Measurements from ENCODE around the gene FRAS1.
"Not testable (repeated sequence)": the region's sequence is repeated elsewhere in the genome, so short reads cannot be mapped to it uniquely, and the experiment has no call there.

FRAS1 gene

DNA sequence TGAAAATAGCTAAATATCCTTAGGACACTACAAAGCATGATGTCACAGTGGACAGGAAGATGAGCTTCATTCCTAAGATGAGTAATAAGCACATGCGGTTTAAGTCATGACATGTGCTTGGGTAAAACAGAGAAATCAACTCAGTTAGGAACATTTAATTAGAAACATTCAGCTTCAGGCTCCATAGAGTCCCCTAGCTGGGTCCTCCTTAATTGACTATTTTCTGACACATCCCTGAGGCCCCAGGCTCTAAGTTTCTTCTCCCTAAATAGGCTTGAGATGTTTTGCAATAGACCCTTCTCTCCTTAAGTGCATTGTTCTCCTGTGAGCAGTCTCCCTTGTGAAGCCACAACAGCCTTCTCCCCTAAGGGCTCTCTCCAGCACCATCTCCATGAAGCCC lies 424.1 kb downstream of the FRAS1 start:
- no peak overlapping the region for H3K4me3 ChIP-seq (ENCODE audit: low read depth, low read length)

DNA sequence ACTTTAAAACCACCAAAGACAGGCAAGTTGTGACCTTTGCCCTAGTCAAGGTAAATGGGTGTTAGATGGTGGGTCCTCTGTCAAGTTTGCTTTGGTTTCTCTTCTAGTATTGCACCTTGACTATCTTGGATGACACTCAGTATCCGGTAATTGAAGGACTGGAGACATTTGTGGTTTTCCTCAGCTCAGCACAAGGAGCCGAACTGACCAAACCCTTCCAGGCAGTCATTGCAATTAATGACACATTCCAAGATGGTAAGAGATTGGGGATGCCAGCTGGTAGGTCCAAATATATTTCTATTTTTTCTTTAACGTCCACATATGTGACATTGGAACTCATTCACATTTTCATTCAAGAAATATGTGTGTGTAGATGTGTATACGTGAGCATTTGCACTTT lies 425.2 kb downstream of the FRAS1 start:
- H3K4me3 ChIP-seq (ENCODE audit: low read depth, low read length) = no peak overlapping the region

DNA sequence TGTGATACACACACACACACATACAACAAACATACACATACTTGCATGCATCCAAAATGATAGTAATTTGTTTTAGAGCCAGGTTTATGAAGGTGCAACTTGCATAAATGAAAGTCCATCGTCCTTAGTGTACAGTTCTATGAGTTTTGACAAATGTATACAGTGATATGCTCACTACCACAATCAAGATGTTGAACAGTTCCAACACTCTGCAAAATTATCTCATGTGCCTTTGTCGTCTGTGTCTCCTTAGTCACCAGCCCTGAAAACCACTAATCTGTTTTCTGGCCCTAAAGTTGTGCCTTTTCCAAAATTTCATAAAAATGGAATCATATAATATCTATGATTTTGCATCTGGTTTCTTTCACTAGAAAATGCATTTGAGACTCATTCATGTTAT lies 426.7 kb downstream of the FRAS1 start:
- no peak overlapping the region for H3K4me3 ChIP-seq (ENCODE audit: low read depth, low read length)

DNA sequence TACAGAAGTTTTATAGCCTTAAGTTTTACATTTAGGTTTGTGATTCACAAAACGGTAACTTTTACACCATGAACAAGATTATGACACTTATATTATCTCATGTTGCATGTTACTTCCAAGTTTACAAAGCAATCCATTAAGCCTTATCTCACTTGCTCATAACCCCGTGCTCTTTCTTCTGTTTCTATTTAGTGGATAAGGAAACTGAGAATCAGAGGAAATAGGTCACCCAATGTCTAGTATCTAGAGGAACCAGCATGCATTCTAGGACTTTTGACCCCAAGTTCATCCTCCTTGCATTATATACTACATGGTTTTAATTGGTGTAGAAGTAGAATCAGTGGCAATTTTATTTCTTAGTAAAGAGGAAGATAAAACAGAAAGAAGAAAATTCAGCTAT lies 427.5 kb downstream of the FRAS1 start:
- H3K4me3 ChIP-seq (ENCODE audit: low read depth, low read length) = no peak overlapping the region

DNA sequence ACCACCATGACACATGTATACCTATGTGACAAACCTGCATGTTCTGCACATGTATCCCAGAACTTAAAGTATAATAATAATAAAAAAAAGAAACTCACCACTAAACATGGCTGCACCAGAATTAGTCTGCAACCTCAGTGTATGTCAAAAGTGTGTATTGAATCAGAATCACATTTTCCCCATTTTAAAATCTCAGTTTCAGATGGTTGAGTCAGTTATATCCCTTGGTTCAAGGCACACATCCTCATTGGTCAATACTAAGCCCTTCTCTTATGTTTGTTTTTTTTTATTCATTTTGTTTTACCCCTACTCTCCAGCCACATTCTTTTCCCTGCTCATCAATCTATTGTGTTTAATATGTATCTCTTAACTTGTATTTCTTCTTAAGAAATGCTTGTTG lies 436.6 kb downstream of the FRAS1 start:
- H3K4me3 ChIP-seq (ENCODE audit: low read depth, low read length) = no peak overlapping the region

DNA sequence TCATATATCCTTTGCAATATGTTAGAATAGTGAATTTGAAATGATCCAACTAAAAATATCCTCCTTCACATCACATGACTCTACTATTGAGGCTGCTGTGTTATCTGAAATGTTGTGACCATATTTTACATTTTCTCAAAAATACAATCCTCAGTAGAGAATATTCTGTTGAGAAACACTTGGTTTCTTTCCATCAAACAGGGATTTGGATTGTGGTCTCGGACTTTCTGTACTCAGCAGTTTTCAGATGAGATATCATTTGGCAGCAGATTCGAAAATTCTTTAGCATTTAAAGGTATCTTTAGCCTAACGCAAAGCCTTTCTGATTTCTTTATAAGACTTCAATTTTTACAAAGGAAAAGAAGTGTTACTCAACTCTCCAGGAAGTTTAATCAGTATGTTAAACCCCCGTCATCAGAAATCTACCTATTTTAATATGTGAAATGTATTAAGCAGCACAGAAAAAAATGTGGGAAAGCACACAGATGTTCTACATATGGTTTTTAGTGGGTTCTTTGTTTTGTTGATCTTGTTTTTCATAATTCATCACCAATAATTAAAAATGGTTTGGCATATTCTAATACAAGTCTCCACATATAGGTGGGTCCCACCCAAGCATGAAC lies 439.0 kb downstream of the FRAS1 start:
- no peak overlapping the region for H3K4me3 ChIP-seq (ENCODE audit: low read depth, low read length)

DNA sequence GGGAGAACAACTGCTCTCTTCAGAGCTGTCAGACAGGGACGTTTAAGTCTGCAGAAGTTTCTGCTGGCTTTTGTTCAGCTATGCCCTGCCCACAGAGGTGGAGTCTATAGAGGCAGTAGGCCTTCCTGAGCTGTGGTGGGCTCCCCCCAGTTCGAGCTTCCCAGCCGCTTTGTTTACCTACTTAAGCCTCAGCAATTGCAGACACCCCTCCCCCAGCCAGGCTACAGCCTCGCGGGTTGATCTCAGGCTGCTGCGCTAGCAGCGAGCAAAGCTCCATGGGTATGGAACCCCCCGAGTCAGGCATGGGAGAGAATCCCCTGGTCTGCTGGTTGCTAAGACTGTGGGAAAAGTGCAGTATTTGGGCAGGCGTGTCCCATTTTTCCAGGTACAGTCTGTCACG lies 449.1 kb downstream of the FRAS1 start:
- not testable (repeated sequence) for H3K4me3 ChIP-seq (ENCODE audit: low read depth, low read length)

DNA sequence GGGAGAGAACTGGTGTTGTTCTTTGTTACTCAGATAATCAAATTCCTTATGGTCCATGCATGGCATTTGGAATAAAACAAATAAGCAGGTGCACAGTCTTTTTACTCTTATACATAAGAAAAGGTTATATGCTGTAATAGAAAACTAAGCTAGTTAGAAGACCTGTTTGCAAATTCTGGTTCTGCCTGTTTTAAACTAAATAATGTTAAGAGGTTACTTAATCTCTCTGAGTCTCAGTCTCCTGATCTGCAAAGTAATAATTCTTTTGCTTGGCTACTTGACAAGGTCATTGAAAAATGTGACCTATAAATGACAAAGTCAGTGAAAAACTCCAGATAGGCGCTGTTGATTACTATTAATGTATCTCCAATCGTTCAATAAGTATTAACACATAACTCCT lies 451.9 kb downstream of the FRAS1 start:
- H3K4me3 ChIP-seq (ENCODE audit: low read depth, low read length) = no peak overlapping the region

DNA sequence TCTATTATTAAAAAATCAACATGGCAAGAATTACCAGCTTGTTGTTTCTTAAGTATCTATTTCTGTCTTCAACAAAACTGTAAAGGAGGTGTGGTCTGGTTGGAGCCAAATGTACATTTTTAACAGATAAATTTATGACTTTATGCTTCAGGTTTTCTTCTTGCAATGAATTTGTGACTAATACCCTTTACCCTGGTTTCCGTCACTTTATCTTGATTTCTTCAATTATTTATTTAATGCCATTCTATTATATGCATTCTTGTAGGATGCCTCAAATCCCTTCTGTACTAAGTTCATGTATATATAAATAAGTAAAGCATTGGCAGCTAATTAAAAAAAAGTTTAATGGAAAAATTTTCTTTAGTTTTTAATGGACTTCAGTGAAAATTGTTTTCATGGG lies 453.0 kb downstream of the FRAS1 start:
- no peak overlapping the region for H3K4me3 ChIP-seq (ENCODE audit: low read depth, low read length)

DNA sequence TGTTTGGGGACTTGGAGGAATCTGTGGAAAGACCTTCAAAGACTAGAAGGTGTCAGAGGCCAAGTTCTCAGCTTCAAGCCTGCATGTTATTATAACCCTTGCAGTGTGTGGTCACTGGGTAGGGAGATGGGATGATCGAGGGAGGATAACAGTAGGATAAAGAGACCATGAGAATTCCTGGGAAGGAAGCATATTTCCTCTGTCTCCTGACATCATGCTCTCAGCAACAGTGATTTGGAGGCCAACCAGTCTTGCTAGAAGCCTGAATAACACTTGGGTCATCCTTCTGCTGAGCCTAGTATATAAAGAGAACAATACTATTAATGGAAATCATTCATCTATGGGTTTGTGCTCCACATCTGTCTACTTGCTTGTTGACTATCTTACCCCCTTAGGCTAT lies 453.6 kb downstream of the FRAS1 start:
- H3K4me3 ChIP-seq (ENCODE audit: low read depth, low read length) = no peak overlapping the region

DNA sequence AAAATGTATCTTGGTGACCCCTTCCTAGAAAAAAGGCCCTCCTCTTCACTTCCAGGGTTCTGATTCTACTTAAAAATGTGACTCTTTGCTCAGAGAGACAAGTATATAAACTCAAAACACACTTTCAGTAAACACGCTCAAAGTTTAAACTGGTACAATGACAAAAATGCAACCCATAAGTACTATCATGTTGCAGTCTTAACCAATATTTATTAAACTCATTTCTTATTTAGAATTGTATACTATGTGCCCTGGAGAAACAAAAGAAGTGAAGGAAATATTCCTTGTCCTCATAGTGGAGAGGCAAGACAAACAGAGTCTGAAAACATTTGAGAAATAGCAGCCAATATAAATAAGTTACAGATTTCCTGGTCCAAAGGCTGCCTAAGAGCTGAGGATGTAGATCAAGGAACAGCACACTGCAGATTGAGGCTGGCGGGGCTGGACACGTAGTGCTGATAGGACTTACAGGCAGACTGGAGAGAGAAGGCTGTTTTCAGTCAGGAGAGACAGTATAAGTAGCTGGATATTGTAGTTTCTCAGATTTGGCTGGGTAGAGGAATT lies 455.3 kb downstream of the FRAS1 start:
- H3K4me3 ChIP-seq (ENCODE audit: low read depth, low read length) = no peak overlapping the region

DNA sequence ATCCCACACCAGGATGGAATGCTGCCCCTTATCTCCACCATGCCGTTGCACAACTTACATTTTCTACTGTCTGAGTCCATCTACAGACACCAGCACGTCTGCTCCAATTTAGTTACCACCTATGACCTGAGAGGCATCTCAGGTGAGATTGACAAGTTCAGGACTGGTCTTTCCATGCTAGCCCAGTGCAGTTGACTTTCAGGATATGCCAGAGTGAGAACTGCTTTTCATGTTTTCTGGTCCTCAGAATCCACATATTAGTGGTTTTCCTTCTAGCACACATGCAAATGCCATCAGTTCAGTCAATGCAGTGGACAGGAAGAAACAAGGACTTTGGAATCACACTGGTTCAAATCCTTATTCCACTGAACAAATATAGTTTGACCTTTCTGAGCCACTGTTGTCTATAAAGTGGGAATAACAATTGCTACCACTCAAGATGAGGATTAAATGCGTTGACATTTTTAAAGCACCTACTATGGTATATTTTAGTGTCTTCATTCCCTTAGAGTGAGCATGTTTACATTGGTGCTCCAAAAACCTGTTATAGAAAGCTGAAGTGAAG lies 456.4 kb downstream of the FRAS1 start:
- H3K4me3 ChIP-seq (ENCODE audit: low read depth, low read length) = no peak overlapping the region

DNA sequence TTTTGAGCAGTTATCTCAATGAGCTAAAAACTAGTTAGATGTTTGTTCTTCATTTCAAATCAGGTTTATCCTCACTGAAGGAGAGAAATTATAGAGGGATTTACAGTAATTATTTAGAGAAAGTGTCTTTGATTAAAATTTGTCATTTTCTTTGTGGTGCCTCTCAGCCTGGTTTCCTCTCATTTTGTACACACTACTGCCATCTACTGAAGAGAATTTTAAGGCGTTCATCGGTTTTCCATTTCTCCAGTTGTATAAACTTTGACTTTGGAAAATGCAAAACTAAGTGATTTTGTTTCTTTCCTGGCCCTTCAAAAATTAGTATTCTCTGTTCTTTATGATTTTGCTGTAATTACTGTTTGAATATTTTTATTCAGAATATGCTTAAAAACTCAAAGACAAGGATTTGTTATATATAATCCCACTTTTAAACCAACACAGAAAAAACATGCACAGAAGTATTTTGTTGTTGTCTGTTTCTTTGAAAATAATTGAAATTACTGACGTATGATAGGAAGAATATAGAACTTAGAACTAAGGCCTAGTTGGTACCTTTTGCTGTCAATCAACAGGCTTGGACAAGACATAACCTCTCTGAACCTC lies 460.0 kb downstream of the FRAS1 start:
- H3K4me3 ChIP-seq (ENCODE audit: low read depth, low read length) = no peak overlapping the region

DNA sequence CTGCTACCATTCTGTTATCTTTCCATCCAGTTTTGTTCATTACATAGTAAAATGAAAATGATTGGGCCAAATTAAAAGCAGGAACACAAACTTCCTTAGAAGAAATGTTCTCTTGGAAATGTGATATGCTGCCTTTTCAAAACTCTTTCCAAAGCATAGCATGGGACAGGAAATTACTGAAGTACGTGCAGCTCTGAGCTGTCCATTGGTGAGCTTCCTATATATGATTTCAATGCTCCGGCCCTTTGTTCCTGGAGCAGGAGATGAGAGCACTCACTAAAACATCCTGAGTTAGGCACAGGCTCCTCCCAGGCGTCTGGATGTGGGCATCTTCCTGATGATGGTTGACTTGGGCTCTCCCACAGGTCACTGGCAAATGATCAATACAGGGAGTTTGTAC lies 461.4 kb downstream of the FRAS1 start:
- no peak overlapping the region for H3K4me3 ChIP-seq (ENCODE audit: low read depth, low read length)

DNA sequence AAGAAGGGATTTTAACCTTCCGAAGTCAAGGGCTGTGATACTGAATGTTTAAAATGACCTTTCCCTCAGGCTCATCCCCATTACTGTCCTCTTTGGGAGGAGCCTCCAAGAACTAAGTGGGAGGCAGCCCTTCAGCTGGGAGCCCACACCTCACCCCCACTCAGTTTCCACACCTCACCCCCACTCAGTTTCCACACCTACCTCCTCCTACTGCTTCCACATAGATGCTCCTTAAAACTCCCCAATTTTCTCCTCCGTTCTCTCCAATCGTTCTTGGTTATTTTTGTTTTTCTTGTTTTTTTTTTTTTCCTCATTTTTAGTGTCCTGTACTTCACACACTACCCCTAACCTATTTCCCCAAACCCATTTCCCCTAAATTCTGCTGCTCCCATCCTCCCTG lies 462.8 kb downstream of the FRAS1 start:
- no peak overlapping the region for H3K4me3 ChIP-seq (ENCODE audit: low read depth, low read length)

DNA sequence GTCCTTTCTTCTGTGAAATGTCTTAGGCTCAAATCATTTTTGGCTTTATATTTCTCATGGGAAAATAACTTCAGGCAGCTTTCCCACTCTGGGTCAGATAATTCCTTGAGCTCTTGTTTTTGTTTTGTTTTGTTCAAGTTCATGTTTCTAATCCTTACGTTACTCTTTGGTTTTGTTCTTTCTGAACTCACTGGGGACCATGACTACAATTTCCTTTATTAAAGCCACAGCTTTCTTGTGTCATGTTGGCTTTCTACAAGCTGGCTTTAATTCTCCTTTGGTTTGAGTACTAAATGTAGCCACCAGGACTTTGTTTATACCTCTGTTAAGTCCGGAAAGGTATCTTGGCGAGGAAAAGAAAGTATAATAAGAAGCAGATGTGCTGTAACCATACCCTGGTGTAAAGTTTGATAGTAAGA lies 463.7 kb downstream of the FRAS1 start:
- no peak overlapping the region for H3K4me3 ChIP-seq (ENCODE audit: low read depth, low read length)

DNA sequence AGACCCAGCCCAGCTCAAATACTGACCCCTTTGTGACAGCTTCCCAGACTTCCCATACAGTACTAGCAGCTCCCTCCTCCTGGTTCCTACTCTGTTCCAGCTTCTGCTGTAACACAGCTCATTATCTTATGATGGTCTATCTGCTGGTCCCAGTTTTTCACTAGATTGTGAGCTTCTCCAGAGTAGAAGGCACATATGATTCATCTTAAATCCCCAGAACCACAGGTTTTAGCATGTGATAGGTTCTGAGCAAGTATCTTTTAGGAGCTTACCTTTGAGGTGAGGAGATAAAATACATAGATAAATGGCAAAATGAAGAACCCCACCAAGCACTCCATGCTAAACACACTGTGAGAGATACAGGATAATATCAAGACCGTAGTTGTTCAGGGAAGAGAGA lies 466.9 kb downstream of the FRAS1 start:
- no peak overlapping the region for H3K4me3 ChIP-seq (ENCODE audit: low read depth, low read length)

DNA sequence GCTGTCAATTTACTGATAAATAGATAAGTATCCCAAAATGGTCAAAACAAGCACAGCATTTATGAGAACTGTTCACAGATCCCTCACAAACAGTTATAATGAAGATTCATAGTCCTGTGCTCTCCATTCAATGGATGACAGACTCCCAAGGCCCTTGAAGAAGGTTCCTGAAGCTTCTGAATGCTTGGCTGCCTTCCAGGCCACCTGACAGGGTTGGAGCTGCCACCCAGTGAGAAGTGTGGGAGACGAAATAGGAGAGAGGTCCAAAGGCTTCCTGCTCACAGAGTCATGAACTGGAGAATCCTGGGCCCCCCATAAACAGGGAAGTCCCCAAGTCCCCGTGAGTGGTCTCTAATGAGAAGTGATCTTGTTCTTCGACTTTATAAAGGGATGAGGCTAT lies 468.4 kb downstream of the FRAS1 start:
- no peak overlapping the region for H3K4me3 ChIP-seq (ENCODE audit: low read depth, low read length)

DNA sequence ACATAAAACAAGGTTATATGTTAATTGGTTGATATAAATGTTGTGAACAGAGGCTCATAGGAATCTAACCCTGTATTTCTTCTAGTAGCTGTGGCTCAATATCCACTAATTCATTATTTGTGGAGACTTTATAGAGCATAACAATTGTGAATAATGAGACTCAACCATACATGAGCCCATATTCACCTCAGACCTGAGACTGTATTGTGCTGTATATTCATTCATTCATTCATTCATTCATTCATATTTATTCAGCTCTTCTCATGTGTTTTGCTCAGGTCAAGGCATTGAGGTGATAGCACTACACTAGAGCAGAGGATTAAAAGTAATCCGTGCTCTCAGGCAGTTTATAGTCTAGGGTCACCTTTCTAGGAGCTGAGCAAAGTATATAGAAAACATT lies 470.0 kb downstream of the FRAS1 start:
- H3K4me3 ChIP-seq (ENCODE audit: low read depth, low read length) = no peak overlapping the region

DNA sequence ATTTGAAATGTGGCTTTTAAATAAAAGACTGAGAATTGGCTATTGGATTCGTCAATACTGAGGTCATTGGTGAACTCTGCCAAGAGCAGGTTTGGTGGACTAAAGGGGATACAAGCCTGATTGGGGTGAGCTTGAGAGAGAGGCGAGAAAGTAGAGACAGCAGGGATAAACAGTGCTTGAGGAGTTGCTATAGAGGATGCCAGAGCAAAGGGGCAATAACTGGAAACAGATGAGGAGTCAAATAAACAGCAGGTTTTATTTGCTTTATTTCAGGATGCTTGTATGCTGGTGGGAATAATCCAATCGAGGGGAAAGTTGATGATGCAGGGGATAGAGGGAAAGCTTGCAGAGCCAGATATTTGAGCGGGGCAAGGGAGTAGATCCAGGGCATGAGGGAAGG lies 470.4 kb downstream of the FRAS1 start:
- no peak overlapping the region for H3K4me3 ChIP-seq (ENCODE audit: low read depth, low read length)

DNA sequence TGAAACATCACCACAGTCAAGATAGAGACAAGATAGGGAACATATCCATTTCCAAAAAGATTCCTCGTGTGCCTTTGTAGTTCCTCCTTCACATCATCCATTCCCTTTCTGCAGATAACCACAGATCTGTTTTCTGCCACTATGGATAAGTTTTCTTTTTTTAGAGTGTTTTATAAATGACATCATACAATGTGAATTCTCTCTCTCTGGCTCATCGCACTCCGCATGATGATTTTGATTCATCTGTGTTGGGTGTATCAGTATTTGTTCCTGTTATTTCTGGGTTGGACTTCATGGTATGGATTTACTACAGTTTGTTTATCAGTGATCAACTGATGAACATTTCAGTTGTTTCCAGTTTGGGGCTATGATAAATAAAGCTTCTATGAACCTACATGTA lies 471.2 kb downstream of the FRAS1 start:
- H3K4me3 ChIP-seq (ENCODE audit: low read depth, low read length) = no peak overlapping the region

DNA sequence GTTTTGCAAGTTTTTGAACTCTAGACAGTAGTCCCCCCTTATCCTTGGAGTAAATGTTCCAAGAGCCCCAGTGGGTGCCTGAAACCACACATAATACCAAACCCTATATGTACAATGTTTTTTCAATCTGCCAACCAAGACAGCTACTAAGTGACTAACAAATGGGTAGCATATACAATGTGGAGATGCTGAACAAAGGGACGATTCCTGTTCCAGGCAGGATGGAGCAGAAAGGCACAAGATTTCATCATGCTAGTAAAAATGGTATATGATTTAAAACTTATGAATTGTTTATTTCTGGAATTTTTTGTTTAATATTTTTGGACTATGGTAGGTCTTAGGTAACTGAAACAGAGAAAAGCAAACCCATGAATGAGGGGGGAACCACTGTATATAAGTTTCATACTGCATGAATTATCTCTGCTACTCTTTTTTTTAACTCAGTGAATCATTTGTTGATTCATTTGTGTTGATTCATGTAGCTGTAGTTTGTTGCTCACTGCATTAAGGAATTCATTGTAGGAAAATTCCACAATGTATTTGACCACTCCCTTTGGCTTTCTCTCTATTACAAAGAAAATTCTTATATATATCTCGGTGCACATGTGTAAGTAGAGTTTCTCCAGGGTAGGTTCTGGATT lies 472.6 kb downstream of the FRAS1 start:
- H3K4me3 ChIP-seq (ENCODE audit: low read depth, low read length) = no peak overlapping the region

Data from iPS-11a (cell line).